Heart left ventricle (tissue), 16 donors: ENCODE results near the gene GRIP2. TPM values are rescaled to one million over a fixed set of nuclear protein-coding genes. Genes with fewer than 3 reads are reported as not detected.
A peak's percentile ranks its signal among the peaks of the same experiment; 100 is the strongest.

Experiments
- ATAC-seq, 4 donors: fragments of 200-7000 bp; cut with Tn5 transposase; one replicate each; pipeline ENCODE4 v1.9.1; 2020 to 2022; ENCODE audit warnings: moderate library complexity in 4 of 4, mild to moderate bottlenecking in 3 of 4, moderate number of reproducible peaks in 1 of 4
- DNase-seq, 5 donors: peaks; one replicate each; pipeline ENCODE4 v3.0.0-alpha.2; 2020
- H3K27ac ChIP-seq, 12 donors: fragments of 200-600 bp; sonication (generic) in 4 of 12; one replicate each; pipeline versions ENCODE4 v1.5.0 to v1.8.0; 2016 to 2022; ENCODE audit warnings: mild to moderate bottlenecking in 2 of 12
- H3K27me3 ChIP-seq, 9 donors: fragments of 200-600 bp; sonication (generic) in 2 of 9; one replicate each; pipeline versions ENCODE4 v1.5.1 to v1.8.0; 2016 to 2022; ENCODE audit warnings: mild to moderate bottlenecking in 3 of 9
- H3K36me3 ChIP-seq, 9 donors: fragments of 200-600 bp; sonication (generic) in 2 of 9; one replicate each; pipeline versions ENCODE4 v1.5.0 to v1.8.0; 2018 to 2022; ENCODE audit warnings: mild to moderate bottlenecking in 2 of 9
- H3K4me1 ChIP-seq, 12 donors: fragments of 200-600 bp; sonication (generic) in 4 of 12; one replicate each; pipeline versions ENCODE4 v1.5.0 to v1.8.0; 2016 to 2022; ENCODE audit warnings: mild to moderate bottlenecking in 3 of 12
- H3K4me3 ChIP-seq, 12 donors: fragments of 200-600 bp; sonication (generic) in 4 of 12; one replicate each; pipeline versions ENCODE4 v1.5.0 to v1.8.0; 2017 to 2022; ENCODE audit warnings: mild to moderate bottlenecking in 9 of 12, moderate library complexity in 4 of 12
- H3K9me3 ChIP-seq, 12 donors: fragments of 200-600 bp; sonication (generic) in 4 of 12; one replicate each; pipeline versions ENCODE4 v1.5.0 to v1.8.0; 2016 to 2022; ENCODE audit warnings: mild to moderate bottlenecking in 1 of 12
- POLR2A ChIP-seq, 2 donors: fragments of 450-650 bp; IDR thresholded peaks; one replicate each; pipeline ENCODE4 v1.6.1; 2017; ENCODE audit warnings: antibody characterized with exemption in 2 of 2, mild to moderate bottlenecking in 2 of 2, moderate library complexity in 2 of 2
- WGBS, 4 donors: extraction: QIAGEN DNeasy Blood & Tissue Kit in 2 of 4; methylation state at CpG; one replicate each; pipeline versions ENCODE4 v1.1.5 to v1.1.7; 2013 to 2018; 5-methylcytosine and 5-hydroxymethylcytosine counted together
- intact Hi-C, 10 donors: fragments of 100-400 bp; cut with DNase I; formaldehyde crosslinking; loops; one replicate each; pipeline versions ENCODE4 v1.11.1 to v1.14.2; 2022
- polyA plus RNA-seq, 2 donors: library from polyadenylated mRNA; stranded (reverse); fragments of 200-250 nt; gene quantifications; one replicate each; pipeline ENCODE4 v1.2.3, GENCODE V29; 2013
- total RNA-seq, 9 donors: library from RNA; depleted of rRNA in 2 of 9; stranded (reverse); fragments of >200 nt in 2 of 9; fragmentation: NEBNext Ultra II Directional in 3 of 9; extraction: Animal tissue kit (Norgen Biotek cat#: 25700) in 3 of 9; gene quantifications; one replicate each; pipeline versions ENCODE4 v1.1.0 to v1.2.4, GENCODE V29; 2016 to 2023
- TF ChIP-seq, protein P1 (sequence below), 12 donors: fragments of 200-600 bp; sonication (generic) in 4 of 12; IDR thresholded peaks; one replicate each; pipeline versions ENCODE4 v1.5.0 to v1.8.0; 2018 to 2022; ENCODE audit warnings: antibody characterized with exemption in 12 of 12, mild to moderate bottlenecking in 5 of 12
- donor health status: ischemic (EF 13 %, LVEDD 7.1; RV severe dilation, severe dysfunction).
- donor health status: healthy with polysubstance abuse.
- donor health status: DM: no; HTN: yes; CAD: no.
- donor health status: DM: no; HTN: no; CAD: no.
- donor health status: ischemic (EF 25% LVEDD 6.9; RV normal size, moderate dysfunction).
- donor health status: ischemic (EF 25% LVEDD 5.7; RV mildly dilated, moderate dysfunction).
- donor health status: healthy.
- donor health status: DM: yes; HTN: yes; CAD: no.
- donor health status: ischemic (EF 35%, LVEDD 5.7; RV mildly dilated, moderate dysfunction).
- donor health status: nonischemic (EF 11% LVEDD 7.7; RV severe dilation, severe dysfunction).
- donor health status: DM: yes; HTN: yes; CAD: no.
- donor health status: PGD.
- donor health status: ischemic (EF 29% LVEDD 5.4; RV normal size, mild dysfunction).
- donor health status: nonischemic (EF 23%, LVEDD 6.1; RV moderate dilation, normal function).

GRIP2 gene
- total and polyA plus RNA-seq, 11 donors = 5.8 to 56.7 (median 28.7) TPM

DNA sequence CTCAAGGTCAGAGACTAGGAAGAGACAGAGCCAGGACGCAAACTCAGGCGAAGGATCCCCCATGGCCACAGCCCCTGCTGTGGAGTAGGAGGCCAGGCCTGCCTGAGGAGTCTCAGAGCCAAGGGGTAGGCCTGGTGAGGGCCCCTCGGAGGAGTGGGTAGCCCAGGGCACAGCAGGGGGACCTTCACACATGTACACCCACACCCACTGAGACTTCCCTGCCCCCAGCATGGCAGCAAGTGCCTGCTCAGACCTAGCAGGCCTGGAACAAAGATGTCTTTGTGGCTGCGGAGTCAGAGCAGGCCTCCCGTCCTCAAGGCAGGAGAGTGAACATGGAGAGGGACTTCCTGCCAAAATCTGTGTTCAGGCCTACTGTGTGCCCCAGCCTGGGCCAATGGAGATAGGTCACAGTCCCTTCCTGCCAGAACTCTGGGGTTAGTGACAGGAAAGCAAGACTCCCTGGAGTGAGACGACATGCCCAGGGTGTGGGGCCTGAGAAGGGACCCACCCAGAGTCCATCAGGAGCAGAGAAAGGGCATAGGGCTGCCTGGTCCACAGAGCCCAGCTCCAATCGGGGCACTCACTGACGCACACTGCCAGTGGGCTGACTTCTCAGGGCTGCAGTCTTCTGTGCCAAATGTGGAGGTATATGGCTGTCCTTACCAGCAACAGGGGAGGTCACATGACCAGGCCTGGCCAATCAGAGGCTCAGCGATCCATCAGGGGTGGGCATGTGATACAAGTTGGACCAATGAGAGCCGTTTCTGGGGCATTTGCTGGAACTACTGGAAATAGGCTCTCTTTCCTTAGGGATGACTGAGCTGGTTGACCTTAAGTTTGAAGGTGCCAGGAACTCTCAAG, 2.3 kb downstream of the GRIP2 start:
- peak overlapping the region in 11 of 12 donors; percentile 49 to 95 (median 88) for H3K27ac ChIP-seq
- peak in 3 of 4 donors; percentile 47 to 53 (median 49) for ATAC-seq
- H3K9me3 ChIP-seq = no peaks in the 10 kb centered on the region
- WGBS, 4 donors = 71 to 78% (median 73%) methylated on average over 9 to 10 of the region's 10 CpGs
- peaks cover 0 to 3% (median 0%) of the 10 kb centered on the region in 9 donors for H3K27me3 ChIP-seq
- DNase-seq = peak in 4 of 5 donors; percentile 54 to 77 (median 66)
- H3K4me1 ChIP-seq = peaks cover 0 to 78% (median 54%) of the 10 kb centered on the region in 12 donors
- no peaks in the 10 kb centered on the region for H3K36me3 ChIP-seq
- TF ChIP-seq, protein P1, sequence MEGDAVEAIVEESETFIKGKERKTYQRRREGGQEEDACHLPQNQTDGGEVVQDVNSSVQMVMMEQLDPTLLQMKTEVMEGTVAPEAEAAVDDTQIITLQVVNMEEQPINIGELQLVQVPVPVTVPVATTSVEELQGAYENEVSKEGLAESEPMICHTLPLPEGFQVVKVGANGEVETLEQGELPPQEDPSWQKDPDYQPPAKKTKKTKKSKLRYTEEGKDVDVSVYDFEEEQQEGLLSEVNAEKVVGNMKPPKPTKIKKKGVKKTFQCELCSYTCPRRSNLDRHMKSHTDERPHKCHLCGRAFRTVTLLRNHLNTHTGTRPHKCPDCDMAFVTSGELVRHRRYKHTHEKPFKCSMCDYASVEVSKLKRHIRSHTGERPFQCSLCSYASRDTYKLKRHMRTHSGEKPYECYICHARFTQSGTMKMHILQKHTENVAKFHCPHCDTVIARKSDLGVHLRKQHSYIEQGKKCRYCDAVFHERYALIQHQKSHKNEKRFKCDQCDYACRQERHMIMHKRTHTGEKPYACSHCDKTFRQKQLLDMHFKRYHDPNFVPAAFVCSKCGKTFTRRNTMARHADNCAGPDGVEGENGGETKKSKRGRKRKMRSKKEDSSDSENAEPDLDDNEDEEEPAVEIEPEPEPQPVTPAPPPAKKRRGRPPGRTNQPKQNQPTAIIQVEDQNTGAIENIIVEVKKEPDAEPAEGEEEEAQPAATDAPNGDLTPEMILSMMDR (IDR thresholded peaks at IDR 0.05) = no peak
- TF ChIP-seq POLR2A (IDR thresholded peaks at IDR 0.05) = no peak
- intact Hi-C loops = loop anchor here in 3 of 10 donors (2.0 kb wide), 2 partner anchors 13 to 15 kb away; no protein-coding TSS in a partner anchor
- H3K4me3 ChIP-seq = peak overlapping the region in 2 of 12 donors; percentile 11 to 21

DNA sequence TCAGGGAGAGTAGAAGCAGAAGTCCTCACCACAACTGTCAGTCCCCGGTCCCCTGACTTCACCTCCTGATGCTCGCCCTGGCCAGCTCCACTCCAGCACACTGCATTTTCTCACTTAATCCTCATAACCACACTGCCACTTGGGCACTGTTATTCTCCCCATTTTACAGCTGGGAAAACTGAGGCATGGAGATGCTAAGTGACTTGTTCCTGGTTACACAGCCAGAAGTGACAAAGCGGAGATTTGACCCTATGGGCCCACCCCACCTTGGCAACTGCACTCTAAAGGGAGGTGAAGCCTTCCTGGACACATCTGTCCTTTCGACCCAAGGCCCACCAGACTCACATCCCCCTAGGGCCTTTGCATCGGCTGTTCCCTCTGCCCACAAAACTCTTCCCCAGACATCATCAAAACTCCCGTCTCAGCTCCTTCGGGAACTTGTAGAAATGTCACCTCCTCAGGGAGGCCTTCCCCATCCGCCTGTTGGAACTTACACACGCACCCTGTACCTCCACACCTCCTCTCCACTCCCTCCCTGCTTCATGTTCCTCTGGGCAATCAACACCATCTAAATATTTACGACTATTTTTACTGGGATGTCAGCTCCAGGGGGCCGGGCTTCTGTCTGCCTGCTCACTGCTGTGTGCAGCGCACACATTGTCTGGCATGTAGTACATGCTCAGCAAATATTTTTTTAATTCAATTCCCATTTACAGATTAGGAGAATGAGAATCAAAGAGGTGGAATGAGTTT, 3.1 kb downstream of the GRIP2 start:
- Histone ChIP-seq H3K4me3 (peak overlapping the region in 1 of 12 donors; percentile 11), H3K9me3 (no peaks in the 10 kb centered on the region), H3K4me1 (peaks cover 0 to 84% (median 58%) of the 10 kb centered on the region in 12 donors), H3K36me3 (no peaks in the 10 kb centered on the region), H3K27ac (peak overlapping the region in 11 of 12 donors; percentile 41 to 95 (median 88)), H3K27me3 (peaks cover 0 to 3% (median 0%) of the 10 kb centered on the region in 9 donors)
- WGBS, 4 donors = 78 to 88% (median 82%) methylated on average over 12 of the region's 12 CpGs
- TF ChIP-seq POLR2A (IDR thresholded peaks at IDR 0.05) = no peak
- TF ChIP-seq, protein P1 (IDR thresholded peaks at IDR 0.05) = no peak
- intact Hi-C loops = no loop called here
- no peak for ATAC-seq
- peak in 2 of 5 donors; percentile 15 to 16 for DNase-seq

DNA sequence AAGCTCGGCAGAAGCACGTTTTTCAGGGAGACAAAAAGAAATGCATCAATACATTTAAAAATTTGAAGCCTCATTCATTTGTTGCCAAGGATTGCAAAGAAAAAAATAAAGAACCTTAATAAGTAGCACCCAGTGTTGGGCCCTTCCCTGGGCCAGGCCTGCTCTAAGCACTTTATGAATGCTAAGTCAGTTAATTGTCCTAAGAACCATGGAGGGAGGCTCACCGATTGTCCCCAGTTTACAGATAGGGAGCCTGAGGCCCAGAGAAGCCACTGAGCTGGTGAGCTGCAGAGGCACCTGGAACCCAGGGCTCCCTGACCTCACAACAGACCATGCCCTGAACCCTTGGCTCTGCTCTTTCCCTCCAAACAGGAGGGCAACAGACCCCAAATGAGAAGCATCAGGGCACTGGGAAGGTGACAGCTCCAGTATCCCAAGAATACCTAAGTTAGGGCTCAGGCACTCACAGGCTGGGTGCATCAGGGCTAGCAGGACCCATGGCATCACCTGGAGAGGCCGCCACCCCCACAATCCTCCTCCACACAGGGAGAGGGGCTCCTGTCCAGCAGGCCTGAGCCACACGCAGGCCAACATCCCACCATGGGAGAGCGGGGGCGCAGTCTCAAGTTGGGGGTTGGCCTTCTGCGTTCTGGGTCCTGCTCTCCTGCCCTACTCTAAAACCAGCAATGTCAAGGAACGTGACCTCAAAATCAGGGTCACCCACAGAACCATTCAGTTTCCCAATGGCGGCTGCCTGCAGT, 3.9 kb downstream of the GRIP2 start:
- Histone ChIP-seq H3K27me3 (peaks cover 0 to 3% (median 0%) of the 10 kb centered on the region in 9 donors), H3K9me3 (no peaks in the 10 kb centered on the region), H3K36me3 (no peaks in the 10 kb centered on the region), H3K27ac (peak overlapping the region in 8 of 12 donors; percentile 13 to 95 (median 88)), H3K4me1 (peaks cover 0 to 87% (median 58%) of the 10 kb centered on the region in 12 donors), H3K4me3 (no peak overlapping the region)
- 82 to 86% (median 85%) methylated on average over 10 of the region's 10 CpGs for WGBS, 4 donors
- intact Hi-C loops = no loop called here
- DNase-seq = peak in 2 of 5 donors; percentile 2 to 20
- no peak for TF ChIP-seq POLR2A (IDR thresholded peaks at IDR 0.05)
- TF ChIP-seq, protein P1 (IDR thresholded peaks at IDR 0.05) = no peak
- ATAC-seq = no peak
